Pancreas (tissue), 10 donors: ENCODE measurements around the gene GABRR2. TPM values are rescaled to one million over a fixed set of nuclear protein-coding genes. Genes with fewer than 3 reads are reported as not detected.

ENCODE experiments used
- ATAC-seq, 4 donors: fragments of 200-7000 bp; cut with Tn5 transposase; one replicate each; pipeline versions ENCODE4 v1.8.0 to v1.9.1; 2020; ENCODE audit warnings: mild to moderate bottlenecking in 4 of 4, moderate library complexity in 4 of 4
- DNase-seq, 6 donors: peaks; one replicate each; pipeline ENCODE4 v3.0.0-alpha.2; 2020
- FAIRE-seq: peaks from 2 replicates; lab custom pipeline; 2012; peaks lifted over from hg19 to GRCh38; lab: Jason Lieb, UNC
- H3K27ac ChIP-seq, 4 donors: fragments of 200-600 bp; sonication (generic); 1 replicate in 3 of 4; 2 replicates in 1 of 4; pipeline versions ENCODE4 v1.5.0 to v1.8.0; 2020
- H3K27me3 ChIP-seq, 4 donors: fragments of 200-600 bp; one replicate each; pipeline ENCODE4 v1.8.0; 2021
- H3K36me3 ChIP-seq, 3 donors: fragments of 200-600 bp; sonication (generic) in 1 of 3; one replicate each; pipeline versions ENCODE4 v1.5.0 to v1.8.0; 2020 to 2021
- H3K4me1 ChIP-seq, 3 donors: fragments of 200-600 bp; one replicate each; pipeline ENCODE4 v1.8.0; 2021
- H3K4me3 ChIP-seq, 4 donors: fragments of 200-600 bp; sonication (generic) in 2 of 4; one replicate each; pipeline versions ENCODE4 v1.5.0 to v1.8.0; 2020 to 2021
- H3K9me3 ChIP-seq, 4 donors: fragments of 200-600 bp; one replicate each; pipeline ENCODE4 v1.8.0; 2021
- WGBS, 2 donors: extraction: QIAGEN DNeasy Blood & Tissue Kit; methylation state at CpG; one replicate each; pipeline ENCODE4 v1.1.7; 2013; 5-methylcytosine and 5-hydroxymethylcytosine counted together
- intact Hi-C, 3 donors: fragments of 100-400 bp; cut with DNase I; formaldehyde crosslinking; loops; one replicate each; pipeline versions ENCODE4 v1.11.1 to v1.14.2; 2022
- polyA plus RNA-seq, 2 donors: library from polyadenylated mRNA; stranded (reverse); fragments of 200-250 nt; gene quantifications; one replicate each; pipeline ENCODE4 v1.2.3, GENCODE V29; 2013
- total RNA-seq, 6 donors: library from RNA; stranded (reverse); fragmentation: NEBNext Ultra II Directional in 4 of 6; extraction: Animal tissue kit (Norgen Biotek cat#: 25700) in 4 of 6; gene quantifications; one replicate each; pipeline versions ENCODE4 v1.2.1 to v1.2.4, GENCODE V29; 2021 to 2023
- TF ChIP-seq, protein P1 (sequence below), 4 donors: fragments of 200-600 bp; sonication (generic) in 3 of 4; IDR thresholded peaks; one replicate each; pipeline versions ENCODE4 v1.5.0 to v1.8.0; 2021; ENCODE audit warnings: antibody characterized with exemption in 4 of 4
- donor health status: healthy with polysubstance abuse.
- donor health status: DM: no; HTN: no; CAD: no; lungs with moderate emphysema.
- donor health status: DM: no; HTN: no; CAD: no.
- donor health status: control.
- donor health status: control.
- donor health status: Bipolar disorder and iron deficiency.
- donor health status: DM: yes; HTN: yes; CAD: no.
- donor health status: DM: no; HTN: no; CAD: no.
- donor health status: DM: no; HTN: no; CAD: no.
- donor health status: DM: yes; HTN: yes; CAD: no.

GABRR2 gene
- total and polyA plus RNA-seq, 8 donors, result 0.14 to 0.75 (median 0.27) TPM; not detected in 1

DNA sequence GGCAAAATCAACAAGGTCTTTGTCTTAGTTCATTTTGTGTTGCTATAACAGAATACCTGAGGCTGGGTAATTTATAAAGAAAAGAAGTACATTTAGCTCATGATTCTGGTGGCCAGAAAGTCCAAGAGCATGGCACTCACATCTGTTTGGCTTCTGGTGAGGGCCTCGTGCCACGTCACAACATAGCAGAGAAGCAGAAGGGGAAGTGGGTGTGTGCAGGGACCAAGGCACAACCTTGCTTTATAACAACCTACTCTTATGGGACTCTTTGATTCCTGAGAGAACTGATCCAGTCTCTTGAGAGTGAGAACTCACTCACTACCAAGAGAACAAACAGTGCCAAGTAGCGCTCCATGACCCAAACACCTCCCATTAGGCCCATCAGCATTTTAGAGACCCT, 25.4 kb downstream of the GABRR2 start:
- H3K4me1 ChIP-seq, result no peaks in the 10 kb centered on the region
- TF ChIP-seq, protein P1, sequence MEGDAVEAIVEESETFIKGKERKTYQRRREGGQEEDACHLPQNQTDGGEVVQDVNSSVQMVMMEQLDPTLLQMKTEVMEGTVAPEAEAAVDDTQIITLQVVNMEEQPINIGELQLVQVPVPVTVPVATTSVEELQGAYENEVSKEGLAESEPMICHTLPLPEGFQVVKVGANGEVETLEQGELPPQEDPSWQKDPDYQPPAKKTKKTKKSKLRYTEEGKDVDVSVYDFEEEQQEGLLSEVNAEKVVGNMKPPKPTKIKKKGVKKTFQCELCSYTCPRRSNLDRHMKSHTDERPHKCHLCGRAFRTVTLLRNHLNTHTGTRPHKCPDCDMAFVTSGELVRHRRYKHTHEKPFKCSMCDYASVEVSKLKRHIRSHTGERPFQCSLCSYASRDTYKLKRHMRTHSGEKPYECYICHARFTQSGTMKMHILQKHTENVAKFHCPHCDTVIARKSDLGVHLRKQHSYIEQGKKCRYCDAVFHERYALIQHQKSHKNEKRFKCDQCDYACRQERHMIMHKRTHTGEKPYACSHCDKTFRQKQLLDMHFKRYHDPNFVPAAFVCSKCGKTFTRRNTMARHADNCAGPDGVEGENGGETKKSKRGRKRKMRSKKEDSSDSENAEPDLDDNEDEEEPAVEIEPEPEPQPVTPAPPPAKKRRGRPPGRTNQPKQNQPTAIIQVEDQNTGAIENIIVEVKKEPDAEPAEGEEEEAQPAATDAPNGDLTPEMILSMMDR (IDR thresholded peaks at IDR 0.05), result no peak
- FAIRE-seq (no peak), ATAC-seq (no peak), DNase-seq (no peak)
- WGBS, 2 donors, result 93 to 96% methylated on average over 3 of the region's 3 CpGs
- H3K9me3 ChIP-seq, result no peaks in the 10 kb centered on the region
- no peaks in the 10 kb centered on the region for H3K27me3 ChIP-seq
- no peaks in the 10 kb centered on the region for H3K36me3 ChIP-seq
- no peak overlapping the region for H3K4me3 ChIP-seq
- intact Hi-C loops, result no loop called here
- no peak overlapping the region for H3K27ac ChIP-seq

- H3K36me3 ChIP-seq, result no peaks in the 10 kb centered on the region
- no peak overlapping the region for H3K4me3 ChIP-seq
- DNase-seq (no peak), FAIRE-seq (no peak), ATAC-seq (no peak)
- H3K9me3 ChIP-seq, result no peaks in the 10 kb centered on the region
- intact Hi-C loops, result no loop called here
- TF ChIP-seq, protein P1 (IDR thresholded peaks at IDR 0.05), result no peak
- H3K27me3 ChIP-seq, result no peaks in the 10 kb centered on the region
- no peaks in the 10 kb centered on the region for H3K4me1 ChIP-seq
- 85 to 90% methylated on average over 9 of the region's 9 CpGs for WGBS, 2 donors
- no peak overlapping the region for H3K27ac ChIP-seq
These were observed 27.6 kb downstream of the GABRR2 start for GRCh38 chr6:89287351-89288028.

GRCh38 chr6:89286516-89286915, 28.6 kb downstream of the GABRR2 start:
- intact Hi-C loops, result no loop called here
- no peak for DNase-seq

GRCh38 chr6:89284963-89285735, 29.9 kb downstream of the GABRR2 start:
- no peaks in the 10 kb centered on the region for H3K9me3 ChIP-seq
- no peaks in the 10 kb centered on the region for H3K4me1 ChIP-seq
- intact Hi-C loops, result no loop called here
- peak in 3 of 4 donors; percentile 49 to 95 (median 80) for ATAC-seq
- H3K4me3 ChIP-seq, result no peak overlapping the region
- TF ChIP-seq, protein P1 (IDR thresholded peaks at IDR 0.05), result no peak
- no peaks in the 10 kb centered on the region for H3K27me3 ChIP-seq
- no peak overlapping the region for H3K27ac ChIP-seq
- DNase-seq, result peak in 2 of 6 donors; percentile 71 to 80
- H3K36me3 ChIP-seq, result no peaks in the 10 kb centered on the region
- WGBS, 2 donors, result 73 to 74% methylated on average over 15 of the region's 15 CpGs
- FAIRE-seq, result no peak

More at GRCh38 chr6:89286516-89286915, 28.6 kb downstream of the GABRR2 start:
- ATAC-seq, result no peak
- no peaks in the 10 kb centered on the region for H3K9me3 ChIP-seq
- 78 to 80% methylated on average over 6 of the region's 6 CpGs for WGBS, 2 donors
- H3K27me3 ChIP-seq, result no peaks in the 10 kb centered on the region
- FAIRE-seq, result no peak
- no peak overlapping the region for H3K4me3 ChIP-seq
- no peaks in the 10 kb centered on the region for H3K4me1 ChIP-seq
- H3K36me3 ChIP-seq, result no peaks in the 10 kb centered on the region
- TF ChIP-seq, protein P1 (IDR thresholded peaks at IDR 0.05), result no peak
- no peak overlapping the region for H3K27ac ChIP-seq
